ENCODE results near the gene OVCA2.

OVCA2 gene

GRCh38 chr17:2065949-2066400 lies 24.2 kb downstream of the OVCA2 start:
- DNase-seq (ENCODE audit: low spot score), result no peak

- DNase-seq (ENCODE audit: low spot score), result no peak
These were observed 25.3 kb downstream of the OVCA2 start for GRCh38 chr17:2067048-2067561.

GRCh38 chr17:2067608-2068024 lies 25.8 kb downstream of the OVCA2 start:
- DNase-seq (ENCODE audit: low spot score), result no peak

- no peak for DNase-seq (ENCODE audit: low spot score)
These were observed 26.3 kb downstream of the OVCA2 start for GRCh38 chr17:2068031-2068518.

- no peak for DNase-seq (ENCODE audit: low spot score)
These were observed 26.8 kb downstream of the OVCA2 start for GRCh38 chr17:2068519-2069051.

- peak; percentile 64 for DNase-seq (ENCODE audit: low spot score)
These were observed 28.6 kb downstream of the OVCA2 start for GRCh38 chr17:2070241-2071023.

GRCh38 chr17:2071024-2071385 lies 29.2 kb downstream of the OVCA2 start:
- DNase-seq (ENCODE audit: low spot score), result no peak

GRCh38 chr17:2071455-2072281 lies 29.8 kb downstream of the OVCA2 start:
- DNase-seq (ENCODE audit: low spot score), result no peak

GRCh38 chr17:2074919-2075318 lies 33.1 kb downstream of the OVCA2 start:
- DNase-seq (ENCODE audit: low spot score), result no peak

GRCh38 chr17:2075336-2076086 lies 33.7 kb downstream of the OVCA2 start:
- DNase-seq (ENCODE audit: low spot score), result peak; percentile 45

- no peak for DNase-seq (ENCODE audit: low spot score)
These were observed 34.5 kb downstream of the OVCA2 start for GRCh38 chr17:2076087-2076984.

- DNase-seq (ENCODE audit: low spot score), result no peak
These were observed 35.2 kb downstream of the OVCA2 start for GRCh38 chr17:2077040-2077439.

GRCh38 chr17:2081564-2081963 lies 39.7 kb downstream of the OVCA2 start:
- no peak for DNase-seq (ENCODE audit: low spot score)

- no peak for DNase-seq (ENCODE audit: low spot score)
These were observed 40.4 kb downstream of the OVCA2 start for GRCh38 chr17:2082003-2082781.

GRCh38 chr17:2083613-2084035 lies 41.8 kb downstream of the OVCA2 start:
- DNase-seq (ENCODE audit: low spot score), result no peak

- DNase-seq (ENCODE audit: low spot score), result no peak
These were observed 42.4 kb downstream of the OVCA2 start for GRCh38 chr17:2084036-2084765.

GRCh38 chr17:2084766-2085647 lies 43.2 kb downstream of the OVCA2 start:
- DNase-seq (ENCODE audit: low spot score), result no peak

GRCh38 chr17:2085648-2085949 lies 43.8 kb downstream of the OVCA2 start:
- DNase-seq (ENCODE audit: low spot score), result no peak
